ENCODE data around the gene UBAC1. TPM values are rescaled to one million over a fixed set of nuclear protein-coding genes. Genes with fewer than 3 reads are reported as not detected.

The UBAC1 gene
- total RNA-seq, 1 experiment from 2014 or later: 58.2 TPM

GRCh38 chr9:135949501-135950134, 11.6 kb downstream of the UBAC1 start:
- TF ChIP-seq EZH2 (IDR thresholded peaks at IDR 0.05; ENCODE audit: borderline replicate concordance, low read depth, low read length, poor library complexity, severe bottlenecking): no peak
- no peak for TF ChIP-seq CTCF (conservative IDR thresholded peaks at IDR 0.05; ENCODE audit: low read depth, low read length)
- Histone ChIP-seq H3K4me1 (ENCODE audit: insufficient read depth, low read length, poor library complexity, severe bottlenecking) (no peaks in the 10 kb centered on the region), H3K27me3 (replicated peaks; ENCODE audit: insufficient read depth, low read depth, low read length, poor library complexity) (no peaks in the 10 kb centered on the region), H3K9me3 (ENCODE audit: low read depth, low read length, poor library complexity, severe bottlenecking) (no peaks in the 10 kb centered on the region), H3K27ac (ENCODE audit: low read depth, low read length, poor library complexity, severe bottlenecking) (no peak overlapping the region), H3K36me3 (ENCODE audit: insufficient read depth, low read length, poor library complexity, severe bottlenecking) (peaks cover 44% of the 10 kb centered on the region), H3K4me3 (ENCODE audit: low read depth, low read length, poor library complexity, severe bottlenecking) (no peak overlapping the region)
- BruUV-seq (replicated peaks): no TSS peak
- CTCF ChIA-PET: no interaction called here
- DNase-seq (ENCODE audit: low spot score): no peak
- POLR2A ChIA-PET (ENCODE audit: low non-redundant PET): no interaction called here
- intact Hi-C loops (cut with micrococcal nuclease; ENCODE audit: unreplicated experiment): no loop called here

- no peaks in the 10 kb centered on the region for H3K4me1 ChIP-seq (ENCODE audit: insufficient read depth, low read length, poor library complexity, severe bottlenecking)
- no peak overlapping the region for H3K27ac ChIP-seq (ENCODE audit: low read depth, low read length, poor library complexity, severe bottlenecking)
- intact Hi-C loops (cut with micrococcal nuclease; ENCODE audit: unreplicated experiment): no loop called here
- H3K4me3 ChIP-seq (ENCODE audit: low read depth, low read length, poor library complexity, severe bottlenecking): no peak overlapping the region
- TF ChIP-seq EZH2 (IDR thresholded peaks at IDR 0.05; ENCODE audit: borderline replicate concordance, low read depth, low read length, poor library complexity, severe bottlenecking) (no peak), CTCF (conservative IDR thresholded peaks at IDR 0.05; ENCODE audit: low read depth, low read length) (no peak)
- ChIA-PET POLR2A (ENCODE audit: low non-redundant PET) (interaction anchor here (0.6 kb wide), 1 partner anchor 854 kb away, joined by 5 read pairs; no protein-coding TSS in a partner anchor), CTCF (no interaction called here)
- DNase-seq (ENCODE audit: low spot score): no peak
- peaks cover 42% of the 10 kb centered on the region for H3K36me3 ChIP-seq (ENCODE audit: insufficient read depth, low read length, poor library complexity, severe bottlenecking)
- no peaks in the 10 kb centered on the region for H3K27me3 ChIP-seq (replicated peaks; ENCODE audit: insufficient read depth, low read depth, low read length, poor library complexity)
- BruUV-seq (replicated peaks): no TSS peak
- no peaks in the 10 kb centered on the region for H3K9me3 ChIP-seq (ENCODE audit: low read depth, low read length, poor library complexity, severe bottlenecking)
These were observed 12.2 kb downstream of the UBAC1 start for GRCh38 chr9:135948968-135949367.

GRCh38 chr9:135948446-135948845, 12.7 kb downstream of the UBAC1 start:
- intact Hi-C loops (cut with micrococcal nuclease; ENCODE audit: unreplicated experiment): no loop called here
- CTCF ChIA-PET: interaction anchor here (0.5 kb wide), 1 partner anchor 237 kb away, joined by 3 read pairs; no protein-coding TSS in a partner anchor

More at GRCh38 chr9:135948446-135948845, 12.7 kb downstream of the UBAC1 start:
- POLR2A ChIA-PET (ENCODE audit: low non-redundant PET): interaction anchor here (0.6 kb wide), 1 partner anchor 854 kb away, joined by 5 read pairs; no protein-coding TSS in a partner anchor
- Histone ChIP-seq H3K27ac (ENCODE audit: low read depth, low read length, poor library complexity, severe bottlenecking) (no peak overlapping the region), H3K27me3 (replicated peaks; ENCODE audit: insufficient read depth, low read depth, low read length, poor library complexity) (no peaks in the 10 kb centered on the region), H3K36me3 (ENCODE audit: insufficient read depth, low read length, poor library complexity, severe bottlenecking) (peaks cover 42% of the 10 kb centered on the region), H3K4me3 (ENCODE audit: low read depth, low read length, poor library complexity, severe bottlenecking) (no peak overlapping the region), H3K4me1 (ENCODE audit: insufficient read depth, low read length, poor library complexity, severe bottlenecking) (no peaks in the 10 kb centered on the region), H3K9me3 (ENCODE audit: low read depth, low read length, poor library complexity, severe bottlenecking) (no peaks in the 10 kb centered on the region)
- no peak for DNase-seq (ENCODE audit: low spot score)
- TF ChIP-seq CTCF (conservative IDR thresholded peaks at IDR 0.05; ENCODE audit: low read depth, low read length): no peak
- no peak for TF ChIP-seq EZH2 (IDR thresholded peaks at IDR 0.05; ENCODE audit: borderline replicate concordance, low read depth, low read length, poor library complexity, severe bottlenecking)
- BruUV-seq (replicated peaks): no TSS peak
